ENCODE results near the gene HLCS. TPM values are rescaled to one million over a fixed set of nuclear protein-coding genes. Genes with fewer than 3 reads are reported as not detected.

HLCS gene
- polyA plus RNA-seq, 1 donor (not counting 4 experiments of a cell fraction or from before 2014, with no cell fraction given): 11.5 TPM

DNA sequence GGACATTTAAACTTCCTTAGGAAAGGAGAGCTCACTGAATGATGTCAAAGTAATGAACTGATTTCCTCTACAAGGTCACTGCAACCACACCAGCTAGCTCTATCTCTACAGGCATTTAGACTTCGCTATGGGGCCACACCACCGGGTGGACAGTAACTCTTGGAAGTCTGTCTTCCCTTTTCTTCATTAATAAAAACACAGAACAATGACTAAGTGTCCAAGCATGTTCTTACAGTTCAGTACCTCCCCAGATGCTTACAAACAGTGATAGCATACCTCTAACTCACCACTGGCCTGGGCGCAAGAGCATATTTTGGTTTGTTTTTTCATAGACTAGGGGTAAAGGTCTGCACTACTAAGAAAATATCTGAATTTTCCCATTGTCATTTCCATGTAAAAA, 212.9 kb downstream of the HLCS start:
- no peak overlapping the region for H2AFZ ChIP-seq (ENCODE audit: control insufficient read depth, low read length)
- H3K9me1 ChIP-seq (ENCODE audit: control insufficient read depth, extremely low read depth, insufficient read depth, low read length): no peaks in the 10 kb centered on the region
- H3K27ac ChIP-seq (ENCODE audit: control insufficient read depth, insufficient read depth, low read length): no peak overlapping the region
- H3K36me3 ChIP-seq (ENCODE audit: control insufficient read depth in 2 of 2, extremely low read depth in 1 of 2, insufficient read depth in 2 of 2, low read length in 2 of 2): peaks cover 0 to 1% of the 10 kb centered on the region in 2 experiments
- no peak for TF ChIP-seq EZH2 (IDR thresholded peaks at IDR 0.05; ENCODE audit: low read length)
- H3K27me3 ChIP-seq (ENCODE audit: control insufficient read depth, extremely low read depth, insufficient read depth, low read length): no peaks in the 10 kb centered on the region
- peaks cover 6% of the 10 kb centered on the region for H3K4me1 ChIP-seq (ENCODE audit: control insufficient read depth, extremely low read depth, insufficient read depth, low read length)
- no peaks in the 10 kb centered on the region for H4K20me1 ChIP-seq (ENCODE audit: control insufficient read depth, extremely low read depth, insufficient read depth, low read length)
- no peak overlapping the region for H3K9ac ChIP-seq (ENCODE audit: control insufficient read depth, extremely low read depth, insufficient read depth, low read length)
- dilution Hi-C loops (cut with MboI; ENCODE audit: extremely low pct_ligation_motif_present, low sequenced_read_pairs): no loop called here
- no peaks in the 10 kb centered on the region for H3K79me2 ChIP-seq (ENCODE audit: control insufficient read depth, insufficient read depth, low read length)
- FAIRE-seq (no peak), DNase-seq (ENCODE audit: low read depth, low spot score) (no peak)
- H3K4me3 ChIP-seq (ENCODE audit: control insufficient read depth in 2 of 3, extremely low read depth in 1 of 3, insufficient read depth in 2 of 3, low read depth in 1 of 3, low read length in 3 of 3): no peak overlapping the region
- H3K4me2 ChIP-seq (ENCODE audit: control insufficient read depth, extremely low read depth, insufficient read depth, low read depth, low read length): no peak overlapping the region
- H3K9me3 ChIP-seq (ENCODE audit: control insufficient read depth, low read depth, low read length): no peaks in the 10 kb centered on the region

DNA sequence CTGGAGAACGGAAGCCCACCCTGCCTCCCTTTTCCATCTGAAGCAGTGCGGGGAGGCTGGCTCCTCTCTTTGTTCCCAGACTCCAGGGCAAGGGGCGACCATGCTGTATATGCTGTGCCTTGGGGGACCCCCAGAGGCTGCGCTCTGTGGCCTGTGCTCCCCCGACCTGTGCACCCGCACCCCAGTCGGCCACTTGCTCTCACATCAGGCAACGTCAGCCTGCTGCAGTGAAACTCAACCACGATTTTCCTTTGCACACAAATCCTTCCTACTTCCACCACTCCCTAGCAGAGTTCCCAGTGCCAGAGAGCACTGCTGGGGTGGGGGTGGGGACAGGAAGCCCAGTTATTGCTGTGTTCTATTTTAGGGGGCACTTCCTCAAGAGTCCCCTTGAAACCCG, 215.1 kb downstream of the HLCS start:
- Histone ChIP-seq H3K79me2 (ENCODE audit: control insufficient read depth, insufficient read depth, low read length) (no peaks in the 10 kb centered on the region), H4K20me1 (ENCODE audit: control insufficient read depth, extremely low read depth, insufficient read depth, low read length) (no peaks in the 10 kb centered on the region), H3K9me1 (ENCODE audit: control insufficient read depth, extremely low read depth, insufficient read depth, low read length) (no peaks in the 10 kb centered on the region), H3K4me1 (ENCODE audit: control insufficient read depth, extremely low read depth, insufficient read depth, low read length) (peaks cover 9% of the 10 kb centered on the region), H3K27me3 (ENCODE audit: control insufficient read depth, extremely low read depth, insufficient read depth, low read length) (peaks cover 12% of the 10 kb centered on the region), H3K27ac (ENCODE audit: control insufficient read depth, insufficient read depth, low read length) (no peak overlapping the region), H3K36me3 (ENCODE audit: control insufficient read depth in 2 of 2, extremely low read depth in 1 of 2, insufficient read depth in 2 of 2, low read length in 2 of 2) (no peaks in the 10 kb centered on the region), H2AFZ (ENCODE audit: control insufficient read depth, low read length) (no peak overlapping the region), H3K4me3 (ENCODE audit: control insufficient read depth in 2 of 3, extremely low read depth in 1 of 3, insufficient read depth in 2 of 3, low read depth in 1 of 3, low read length in 3 of 3) (no peak overlapping the region), H3K9ac (ENCODE audit: control insufficient read depth, extremely low read depth, insufficient read depth, low read length) (no peak overlapping the region), H3K4me2 (ENCODE audit: control insufficient read depth, extremely low read depth, insufficient read depth, low read depth, low read length) (no peak overlapping the region), H3K9me3 (ENCODE audit: control insufficient read depth, low read depth, low read length) (no peaks in the 10 kb centered on the region)
- no peak for DNase-seq (ENCODE audit: low read depth, low spot score)
- TF ChIP-seq EZH2 (IDR thresholded peaks at IDR 0.05; ENCODE audit: low read length): no peak
- TF ChIP-seq, protein P1, sequence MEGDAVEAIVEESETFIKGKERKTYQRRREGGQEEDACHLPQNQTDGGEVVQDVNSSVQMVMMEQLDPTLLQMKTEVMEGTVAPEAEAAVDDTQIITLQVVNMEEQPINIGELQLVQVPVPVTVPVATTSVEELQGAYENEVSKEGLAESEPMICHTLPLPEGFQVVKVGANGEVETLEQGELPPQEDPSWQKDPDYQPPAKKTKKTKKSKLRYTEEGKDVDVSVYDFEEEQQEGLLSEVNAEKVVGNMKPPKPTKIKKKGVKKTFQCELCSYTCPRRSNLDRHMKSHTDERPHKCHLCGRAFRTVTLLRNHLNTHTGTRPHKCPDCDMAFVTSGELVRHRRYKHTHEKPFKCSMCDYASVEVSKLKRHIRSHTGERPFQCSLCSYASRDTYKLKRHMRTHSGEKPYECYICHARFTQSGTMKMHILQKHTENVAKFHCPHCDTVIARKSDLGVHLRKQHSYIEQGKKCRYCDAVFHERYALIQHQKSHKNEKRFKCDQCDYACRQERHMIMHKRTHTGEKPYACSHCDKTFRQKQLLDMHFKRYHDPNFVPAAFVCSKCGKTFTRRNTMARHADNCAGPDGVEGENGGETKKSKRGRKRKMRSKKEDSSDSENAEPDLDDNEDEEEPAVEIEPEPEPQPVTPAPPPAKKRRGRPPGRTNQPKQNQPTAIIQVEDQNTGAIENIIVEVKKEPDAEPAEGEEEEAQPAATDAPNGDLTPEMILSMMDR (optimal IDR thresholded peaks at IDR 0.05 in 1 of 3, IDR thresholded peaks at IDR 0.05 in 1 of 3, conservative IDR thresholded peaks at IDR 0.05 in 1 of 3; ENCODE audit: extremely low read depth in 1 of 3, insufficient read depth in 2 of 3, low read length in 3 of 3): no peak
- dilution Hi-C loops (cut with MboI; ENCODE audit: extremely low pct_ligation_motif_present, low sequenced_read_pairs): no loop called here
- no peak for FAIRE-seq

DNA sequence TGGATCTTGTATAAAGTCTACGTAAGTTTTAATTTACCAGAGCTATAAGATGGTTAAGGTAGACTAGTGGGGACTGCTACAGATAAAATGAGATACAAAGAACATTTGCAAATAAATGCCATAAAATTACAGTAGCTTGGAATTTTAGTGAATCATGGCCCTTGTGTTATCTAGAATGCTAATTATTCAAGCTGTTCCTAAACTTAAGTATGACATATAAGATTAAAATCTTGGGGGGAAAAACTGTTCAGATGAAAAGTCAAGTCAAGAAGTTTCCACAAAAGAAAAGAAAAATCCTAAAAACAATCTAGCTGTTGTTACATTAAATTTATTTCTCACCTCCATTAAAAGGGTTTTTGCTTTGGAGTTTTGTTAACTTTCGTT, 215.9 kb downstream of the HLCS start:
- Histone ChIP-seq H3K36me3 (ENCODE audit: control insufficient read depth in 2 of 2, extremely low read depth in 1 of 2, insufficient read depth in 2 of 2, low read length in 2 of 2) (no peaks in the 10 kb centered on the region), H3K79me2 (ENCODE audit: control insufficient read depth, insufficient read depth, low read length) (no peaks in the 10 kb centered on the region), H3K9me3 (ENCODE audit: control insufficient read depth, low read depth, low read length) (no peaks in the 10 kb centered on the region), H3K27me3 (ENCODE audit: control insufficient read depth, extremely low read depth, insufficient read depth, low read length) (peaks cover 20% of the 10 kb centered on the region), H2AFZ (ENCODE audit: control insufficient read depth, low read length) (no peak overlapping the region), H3K4me3 (ENCODE audit: control insufficient read depth in 2 of 3, extremely low read depth in 1 of 3, insufficient read depth in 2 of 3, low read depth in 1 of 3, low read length in 3 of 3) (no peak overlapping the region), H3K27ac (ENCODE audit: control insufficient read depth, insufficient read depth, low read length) (no peak overlapping the region), H3K9me1 (ENCODE audit: control insufficient read depth, extremely low read depth, insufficient read depth, low read length) (no peaks in the 10 kb centered on the region), H3K4me1 (ENCODE audit: control insufficient read depth, extremely low read depth, insufficient read depth, low read length) (peaks cover 9% of the 10 kb centered on the region), H3K4me2 (ENCODE audit: control insufficient read depth, extremely low read depth, insufficient read depth, low read depth, low read length) (no peak overlapping the region), H3K9ac (ENCODE audit: control insufficient read depth, extremely low read depth, insufficient read depth, low read length) (no peak overlapping the region), H4K20me1 (ENCODE audit: control insufficient read depth, extremely low read depth, insufficient read depth, low read length) (no peaks in the 10 kb centered on the region)
- no peak for FAIRE-seq
- no peak for TF ChIP-seq EZH2 (IDR thresholded peaks at IDR 0.05; ENCODE audit: low read length)
- TF ChIP-seq, protein P1 (optimal IDR thresholded peaks at IDR 0.05 in 1 of 3, IDR thresholded peaks at IDR 0.05 in 1 of 3, conservative IDR thresholded peaks at IDR 0.05 in 1 of 3; ENCODE audit: extremely low read depth in 1 of 3, insufficient read depth in 2 of 3, low read length in 3 of 3): no peak
- dilution Hi-C loops (cut with MboI; ENCODE audit: extremely low pct_ligation_motif_present, low sequenced_read_pairs): no loop called here
- no peak for DNase-seq (ENCODE audit: low read depth, low spot score)
